Fibroblast of villous mesenchyme (primary cell): ENCODE measurements around the gene HYAL3. TPM values are rescaled to one million over a fixed set of nuclear protein-coding genes. Genes with fewer than 3 reads are reported as not detected.

ENCODE experiments used
- DNase-seq: peaks from one replicate; pipeline ENCODE4 v3.0.0-alpha.2; 2010; ENCODE audit warnings: low read depth
- H3K4me3 ChIP-seq: 2 replicates; pipeline ENCODE4 v1.5.1; 2011; ENCODE audit warnings: low read depth, mild to moderate bottlenecking, low read length
- total RNA-seq: library from RNA; depleted of rRNA; stranded (reverse); fragments of >200 nt; gene quantifications from 2 replicates; pipeline ENCODE4 v1.2.3, GENCODE V29; 2012
- TF ChIP-seq, protein P1 (sequence below): IDR thresholded peaks from 2 replicates; pipeline ENCODE4 v1.5.1; 2012; ENCODE audit warnings: low read depth, mild to moderate bottlenecking, low read length; ENCODE audit not compliant: insufficient read depth

Gene HYAL3
- total RNA-seq, 1 donor, result 6.5 TPM

DNA sequence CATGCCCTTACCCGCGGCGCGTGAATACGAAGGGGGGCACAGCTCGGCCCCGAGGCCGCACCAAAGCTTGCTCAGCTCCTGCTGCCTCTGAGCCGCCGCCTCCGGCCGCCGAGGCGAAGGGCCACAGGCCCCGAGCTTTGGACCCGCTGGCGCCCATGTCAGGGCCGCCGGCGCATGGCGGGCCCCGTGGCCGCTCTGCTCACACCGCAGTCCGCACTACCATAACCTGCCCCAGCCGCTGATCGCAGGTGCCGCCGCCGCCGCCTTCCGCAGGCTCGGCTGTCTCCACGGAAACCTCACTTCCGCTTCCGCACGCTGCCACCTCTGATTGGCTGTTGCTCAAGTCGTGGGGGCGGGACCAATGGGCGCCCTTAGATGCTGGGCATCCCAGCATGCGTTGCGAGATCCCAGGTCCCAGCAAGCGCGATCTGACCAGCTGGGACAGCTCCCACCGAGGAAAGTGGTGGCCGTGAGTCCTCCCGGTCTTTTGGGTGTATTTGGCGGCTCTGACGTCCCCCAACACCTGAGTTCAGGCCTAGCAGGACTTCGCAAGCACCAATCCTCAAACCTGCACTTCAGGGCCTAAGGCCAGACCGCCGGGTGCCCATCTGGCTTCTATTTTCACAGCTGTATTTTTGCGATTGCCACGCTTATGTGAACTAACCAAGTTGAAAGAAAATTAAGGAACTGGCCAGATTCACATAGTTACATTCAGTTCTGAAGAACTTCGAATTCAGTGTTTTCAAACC is 28.9 kb upstream of the HYAL3 start, which contains the start of gene TUSC2:
TUSC2 (minus strand) TSS at position 281 of the 749 bp plus-strand sequence; CDS start at position 157, 124 bp downstream.
- peak within 1 kb of the TSS; percentile 87 for H3K4me3 ChIP-seq
- TF ChIP-seq, protein P1, sequence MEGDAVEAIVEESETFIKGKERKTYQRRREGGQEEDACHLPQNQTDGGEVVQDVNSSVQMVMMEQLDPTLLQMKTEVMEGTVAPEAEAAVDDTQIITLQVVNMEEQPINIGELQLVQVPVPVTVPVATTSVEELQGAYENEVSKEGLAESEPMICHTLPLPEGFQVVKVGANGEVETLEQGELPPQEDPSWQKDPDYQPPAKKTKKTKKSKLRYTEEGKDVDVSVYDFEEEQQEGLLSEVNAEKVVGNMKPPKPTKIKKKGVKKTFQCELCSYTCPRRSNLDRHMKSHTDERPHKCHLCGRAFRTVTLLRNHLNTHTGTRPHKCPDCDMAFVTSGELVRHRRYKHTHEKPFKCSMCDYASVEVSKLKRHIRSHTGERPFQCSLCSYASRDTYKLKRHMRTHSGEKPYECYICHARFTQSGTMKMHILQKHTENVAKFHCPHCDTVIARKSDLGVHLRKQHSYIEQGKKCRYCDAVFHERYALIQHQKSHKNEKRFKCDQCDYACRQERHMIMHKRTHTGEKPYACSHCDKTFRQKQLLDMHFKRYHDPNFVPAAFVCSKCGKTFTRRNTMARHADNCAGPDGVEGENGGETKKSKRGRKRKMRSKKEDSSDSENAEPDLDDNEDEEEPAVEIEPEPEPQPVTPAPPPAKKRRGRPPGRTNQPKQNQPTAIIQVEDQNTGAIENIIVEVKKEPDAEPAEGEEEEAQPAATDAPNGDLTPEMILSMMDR, result no peak
- peak; percentile 97 for DNase-seq

DNA sequence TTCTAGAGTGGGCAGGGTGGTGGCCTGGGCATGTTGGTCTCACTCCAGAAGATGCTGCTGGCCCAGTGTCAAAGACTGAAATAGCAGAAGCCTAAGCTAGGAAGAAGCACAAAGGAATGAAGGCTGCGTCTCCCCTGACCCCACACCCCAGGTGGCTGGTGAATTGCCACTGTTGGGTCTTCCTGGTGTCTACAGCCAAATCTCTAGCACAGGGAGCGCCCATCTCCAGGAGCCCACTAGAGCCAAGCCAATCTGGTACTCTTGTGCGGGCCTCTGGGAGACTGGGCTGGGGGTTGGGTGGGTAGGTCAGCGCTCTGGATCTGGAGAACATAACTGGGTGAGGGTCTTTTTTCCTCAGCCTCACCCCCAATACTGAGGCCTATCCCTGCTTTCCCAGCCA is 27.9 kb upstream of the HYAL3 start:
- peak overlapping the region; percentile 87 for H3K4me3 ChIP-seq
- TF ChIP-seq, protein P1, result no peak
- no peak for DNase-seq

DNA sequence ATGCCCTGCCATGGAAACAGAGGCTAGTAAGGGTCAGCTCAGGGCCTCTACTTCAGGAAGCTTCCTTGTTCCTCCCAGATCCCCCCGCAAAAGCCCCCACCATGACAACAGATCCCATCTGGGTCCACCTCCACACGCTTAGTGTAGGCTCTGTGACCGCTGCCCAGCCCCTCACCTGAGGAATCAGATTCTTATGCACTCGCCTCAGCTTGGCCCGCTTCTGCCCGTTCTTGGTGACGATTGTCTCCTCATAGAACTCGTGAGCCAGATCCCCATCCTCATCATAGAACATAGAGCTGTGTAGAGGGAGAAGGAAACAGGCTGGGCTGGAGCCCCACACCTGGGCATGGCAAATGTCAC is 27.0 kb upstream of the HYAL3 start:
- no peak for DNase-seq
- no peak overlapping the region for H3K4me3 ChIP-seq
- TF ChIP-seq, protein P1, result no peak

DNA sequence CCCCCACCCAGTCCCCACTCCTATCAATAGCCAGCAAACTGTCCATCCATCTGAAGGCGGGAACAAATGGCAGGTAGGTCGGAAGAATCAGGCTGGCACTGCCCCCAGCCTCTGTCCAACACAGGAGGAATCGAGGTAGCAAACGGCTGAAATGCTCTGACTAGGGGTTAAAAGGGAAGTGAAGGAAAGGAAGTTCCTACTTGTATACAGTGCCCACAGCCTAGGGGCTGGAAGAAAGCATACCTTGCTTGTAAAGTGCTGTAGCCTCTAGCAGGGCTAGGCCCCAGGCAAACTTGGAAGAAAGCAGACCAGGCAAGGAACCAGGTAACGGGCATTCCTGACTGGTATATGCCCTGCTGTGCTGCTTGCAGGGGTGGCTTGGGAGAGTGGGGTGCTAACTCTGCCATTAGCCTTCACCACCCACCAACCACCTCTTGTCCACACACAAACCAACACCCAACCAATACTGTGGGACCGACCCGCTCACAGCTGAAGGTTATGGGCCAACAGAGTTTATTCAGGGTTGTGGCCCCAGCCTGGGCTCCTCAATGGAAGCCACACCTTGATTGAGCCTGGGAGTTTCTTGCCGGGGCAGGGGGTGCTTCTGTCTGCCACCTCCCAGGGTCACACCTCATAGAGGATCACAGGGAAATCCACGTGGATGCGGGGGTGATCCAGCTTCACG is 26.4 kb upstream of the HYAL3 start:
- TF ChIP-seq, protein P1, result no peak
- DNase-seq, result no peak
- H3K4me3 ChIP-seq, result no peak overlapping the region

DNA sequence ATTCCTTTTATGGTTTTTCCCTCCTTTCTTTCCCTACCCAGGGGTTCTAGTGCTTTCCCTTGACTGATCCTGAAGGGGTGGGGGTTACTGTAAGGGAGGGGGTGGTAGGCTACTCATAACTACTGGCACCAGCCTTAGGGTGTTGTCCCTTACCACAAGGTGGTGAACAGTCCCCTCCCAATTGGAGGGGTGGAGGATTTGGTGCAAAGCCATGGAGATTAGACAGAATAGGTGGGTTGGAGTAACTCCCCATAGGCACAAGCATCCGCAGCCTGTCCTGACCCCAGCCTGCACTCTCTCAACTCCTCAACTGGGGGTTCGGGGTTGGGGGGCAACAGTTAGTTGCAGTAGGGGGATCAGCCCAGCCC is 25.9 kb upstream of the HYAL3 start:
- H3K4me3 ChIP-seq, result no peak overlapping the region
- no peak for DNase-seq
- TF ChIP-seq, protein P1, result no peak

DNA sequence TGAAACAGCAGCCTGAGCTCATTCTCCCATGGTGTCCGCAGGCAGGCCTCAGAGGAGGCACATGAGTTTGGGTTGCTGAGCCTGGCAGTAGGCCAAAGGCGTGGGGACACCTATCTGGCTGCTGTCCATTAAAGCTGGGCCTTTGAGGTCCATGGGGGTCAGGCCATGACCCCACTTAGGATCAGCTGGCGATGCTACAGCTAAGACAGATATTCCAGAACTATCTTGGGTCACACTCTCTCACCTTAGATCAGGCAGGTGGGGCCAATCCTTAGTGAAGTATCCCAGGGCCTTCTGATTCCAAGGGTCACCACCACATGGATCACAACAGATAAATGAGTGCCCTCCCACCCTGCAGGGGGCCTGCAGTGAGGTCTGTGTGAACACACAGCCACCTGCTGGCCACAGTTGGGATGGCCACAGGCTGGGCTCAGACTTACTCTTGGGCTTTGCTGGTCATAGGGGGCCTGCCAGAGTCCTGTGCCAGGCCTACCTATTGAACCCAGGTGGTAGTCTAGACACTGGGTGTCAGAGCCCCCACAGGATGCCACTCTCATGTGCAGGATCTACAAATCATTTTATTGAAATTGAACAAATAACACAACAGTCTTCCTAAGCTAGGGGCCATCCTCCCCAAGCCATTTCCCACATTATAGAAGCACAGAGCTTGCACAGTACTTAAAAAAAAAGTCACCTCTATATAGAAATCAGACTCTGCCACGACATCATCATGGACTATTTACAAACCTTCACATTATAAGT is 25.3 kb upstream of the HYAL3 start:
- DNase-seq, result peak; percentile 64
- TF ChIP-seq, protein P1, result peak; percentile 91
- H3K4me3 ChIP-seq, result no peak overlapping the region
